OCI-LY1 (cell line): ENCODE results near the gene TIMM44.

ENCODE experiments used
- H2AFZ ChIP-seq: fragments of 200-600 bp; sonication (generic), shearing (Covaris generic); 2 replicates; pipeline ENCODE4 v1.6.0; 2014; ENCODE audit warnings: antibody characterized with exemption, mild to moderate bottlenecking, low read length
- H3F3A ChIP-seq: fragments of 200-600 bp; sonication (generic), shearing (Covaris generic); 2 replicates; pipeline ENCODE4 v1.6.0; 2014; ENCODE audit warnings: mild to moderate bottlenecking, antibody characterized with exemption, low read length, moderate library complexity; ENCODE audit not compliant: insufficient read depth
- H3K27ac ChIP-seq: fragments of 200-600 bp; sonication (generic); 2 replicates; pipeline ENCODE4 v1.5.1; 2014; ENCODE audit warnings: low read length, mixed run types, mild to moderate bottlenecking, low read depth; ENCODE audit not compliant: poor library complexity, severe bottlenecking
- H3K27me3 ChIP-seq: fragments of 200-600 bp; sonication (generic); 2 replicates; pipeline ENCODE4 v1.6.0; 2014; ENCODE audit warnings: antibody characterized with exemption, mild to moderate bottlenecking, low read length, moderate library complexity; ENCODE audit not compliant: insufficient read depth
- H3K36me3 ChIP-seq: fragments of 200-600 bp; sonication (generic); 2 replicates; pipeline ENCODE4 v1.6.1; 2014; ENCODE audit warnings: mild to moderate bottlenecking, antibody characterized with exemption, low read length, moderate library complexity, mixed read lengths; ENCODE audit not compliant: insufficient read depth
- H3K4me1 ChIP-seq: fragments of 200-600 bp; sonication (generic); 2 replicates; pipeline ENCODE4 v1.5.1; 2014; ENCODE audit warnings: mild to moderate bottlenecking, low read length, moderate library complexity; ENCODE audit not compliant: insufficient read depth, severe bottlenecking
- H3K4me2 ChIP-seq: fragments of 200-600 bp; sonication (generic), shearing (Covaris generic); 2 replicates; pipeline ENCODE4 v1.6.1; 2014; ENCODE audit warnings: low read length
- H3K4me3 ChIP-seq: fragments of 200-600 bp; sonication (generic); 2 replicates; pipeline ENCODE4 v1.5.1; 2014; ENCODE audit warnings: low read length, low read depth, mild to moderate bottlenecking, mixed read lengths; ENCODE audit not compliant: poor library complexity, severe bottlenecking
- H3K79me2 ChIP-seq: fragments of 200-600 bp; shearing (Covaris generic); 2 replicates; pipeline ENCODE4 v1.6.1; 2016; ENCODE audit warnings: mixed run types, low read length, mixed read lengths; ENCODE audit not compliant: insufficient read depth
- H3K9ac ChIP-seq: fragments of 200-600 bp; sonication (generic), shearing (Covaris generic); 2 replicates; pipeline ENCODE4 v1.6.1; 2014; ENCODE audit warnings: mild to moderate bottlenecking, low read length, mixed read lengths
- H3K9me2 ChIP-seq: fragments of 200-600 bp; sonication (generic), shearing (Covaris generic); 2 replicates; pipeline ENCODE4 v1.6.1; 2014; ENCODE audit warnings: low read depth, mild to moderate bottlenecking, low read length, mixed read lengths
- H3K9me3 ChIP-seq: fragments of 200-600 bp; shearing (Covaris generic); 2 replicates; pipeline ENCODE4 v1.6.1; 2014; ENCODE audit warnings: low read length, mixed read lengths
- H4K20me1 ChIP-seq: fragments of 200-600 bp; sonication (generic), shearing (Covaris generic); 2 replicates; pipeline ENCODE4 v1.6.0; 2016; ENCODE audit warnings: mild to moderate bottlenecking, low read length; ENCODE audit not compliant: insufficient read depth
- EZH2 ChIP-seq: fragments of 200-600 bp; sonication (generic), shearing (Covaris generic); IDR thresholded peaks from 2 replicates; pipeline ENCODE4 v1.8.0; 2017; ENCODE audit warnings: borderline replicate concordance, mixed run types, mild to moderate bottlenecking, antibody characterized with exemption, low read length, moderate library complexity, mixed read lengths
- TF ChIP-seq, protein P1 (sequence below): fragments of 200-600 bp; sonication (generic), shearing (Covaris generic); IDR thresholded peaks from 2 replicates; pipeline ENCODE4 v1.5.1; 2017; ENCODE audit warnings: mild to moderate bottlenecking, antibody characterized with exemption, low read length, moderate library complexity, mixed read lengths

Gene TIMM44

DNA sequence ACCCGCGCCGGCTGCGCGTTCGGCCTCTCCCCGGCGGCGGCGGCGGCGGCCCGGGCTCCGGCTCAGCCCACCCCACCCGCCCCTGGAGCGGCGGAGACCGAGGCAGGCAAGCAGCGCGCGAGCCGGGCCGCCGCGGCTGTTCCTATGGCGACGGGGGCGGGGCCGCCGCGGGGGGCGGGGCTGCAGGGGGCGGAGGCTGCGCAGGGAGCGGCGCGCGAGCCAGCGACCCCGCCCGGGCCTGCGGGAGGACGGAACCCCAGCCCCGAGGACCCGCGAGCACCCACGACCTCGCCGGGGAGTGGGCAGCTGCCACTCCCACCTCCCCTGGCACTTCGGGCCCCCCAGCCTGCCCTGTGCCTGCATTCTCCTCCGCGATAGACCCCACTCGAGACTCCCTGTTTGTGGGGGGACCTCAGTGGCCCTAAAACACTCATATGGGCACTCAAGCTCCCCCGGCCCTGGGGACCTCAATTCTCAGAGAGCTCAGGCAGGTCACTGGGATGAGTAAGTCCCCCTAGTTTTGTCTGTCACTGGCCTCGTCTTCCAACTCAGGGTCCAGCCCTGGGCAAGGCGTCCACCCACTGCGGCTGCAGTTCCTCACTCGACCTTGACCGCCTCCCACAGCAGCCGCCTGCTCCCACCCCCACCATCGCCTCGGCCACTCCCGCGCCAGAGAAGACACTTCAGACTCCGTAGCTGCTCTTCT is 17.3 kb downstream of the TIMM44 start, which contains the start of gene CTXN1:
TSS of gene CTXN1 (minus strand) at position 115 of the 706 bp plus-strand sequence. CDS start 597 bp downstream, outside the sequence.
- no peaks in the 10 kb centered on the region for H3K79me2 ChIP-seq
- peaks cover 16% of the 10 kb centered on the region for H3K4me1 ChIP-seq
- no peaks in the 10 kb centered on the region for H3K9me3 ChIP-seq
- peaks cover 25% of the 10 kb centered on the region for H3K36me3 ChIP-seq
- TF ChIP-seq EZH2 = no peak
- TF ChIP-seq, protein P1, sequence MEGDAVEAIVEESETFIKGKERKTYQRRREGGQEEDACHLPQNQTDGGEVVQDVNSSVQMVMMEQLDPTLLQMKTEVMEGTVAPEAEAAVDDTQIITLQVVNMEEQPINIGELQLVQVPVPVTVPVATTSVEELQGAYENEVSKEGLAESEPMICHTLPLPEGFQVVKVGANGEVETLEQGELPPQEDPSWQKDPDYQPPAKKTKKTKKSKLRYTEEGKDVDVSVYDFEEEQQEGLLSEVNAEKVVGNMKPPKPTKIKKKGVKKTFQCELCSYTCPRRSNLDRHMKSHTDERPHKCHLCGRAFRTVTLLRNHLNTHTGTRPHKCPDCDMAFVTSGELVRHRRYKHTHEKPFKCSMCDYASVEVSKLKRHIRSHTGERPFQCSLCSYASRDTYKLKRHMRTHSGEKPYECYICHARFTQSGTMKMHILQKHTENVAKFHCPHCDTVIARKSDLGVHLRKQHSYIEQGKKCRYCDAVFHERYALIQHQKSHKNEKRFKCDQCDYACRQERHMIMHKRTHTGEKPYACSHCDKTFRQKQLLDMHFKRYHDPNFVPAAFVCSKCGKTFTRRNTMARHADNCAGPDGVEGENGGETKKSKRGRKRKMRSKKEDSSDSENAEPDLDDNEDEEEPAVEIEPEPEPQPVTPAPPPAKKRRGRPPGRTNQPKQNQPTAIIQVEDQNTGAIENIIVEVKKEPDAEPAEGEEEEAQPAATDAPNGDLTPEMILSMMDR = no peak
- H3K4me3 ChIP-seq = peak within 1 kb of the TSS; percentile 58
- H3K4me2 ChIP-seq = peak within 1 kb of the TSS; percentile 77
- no peaks in the 10 kb centered on the region for H3F3A ChIP-seq
- H2AFZ ChIP-seq = no peak within 1 kb of the TSS
- no peaks in the 10 kb centered on the region for H4K20me1 ChIP-seq
- H3K9ac ChIP-seq = peak within 1 kb of the TSS; percentile 43; the same call in 1 of the 2 replicates
- no peaks in the 10 kb centered on the region; the same call in 1 of the 2 replicates for H3K27me3 ChIP-seq
- H3K9me2 ChIP-seq = no peaks in the 10 kb centered on the region
- H3K27ac ChIP-seq = no peak within 1 kb of the TSS

DNA sequence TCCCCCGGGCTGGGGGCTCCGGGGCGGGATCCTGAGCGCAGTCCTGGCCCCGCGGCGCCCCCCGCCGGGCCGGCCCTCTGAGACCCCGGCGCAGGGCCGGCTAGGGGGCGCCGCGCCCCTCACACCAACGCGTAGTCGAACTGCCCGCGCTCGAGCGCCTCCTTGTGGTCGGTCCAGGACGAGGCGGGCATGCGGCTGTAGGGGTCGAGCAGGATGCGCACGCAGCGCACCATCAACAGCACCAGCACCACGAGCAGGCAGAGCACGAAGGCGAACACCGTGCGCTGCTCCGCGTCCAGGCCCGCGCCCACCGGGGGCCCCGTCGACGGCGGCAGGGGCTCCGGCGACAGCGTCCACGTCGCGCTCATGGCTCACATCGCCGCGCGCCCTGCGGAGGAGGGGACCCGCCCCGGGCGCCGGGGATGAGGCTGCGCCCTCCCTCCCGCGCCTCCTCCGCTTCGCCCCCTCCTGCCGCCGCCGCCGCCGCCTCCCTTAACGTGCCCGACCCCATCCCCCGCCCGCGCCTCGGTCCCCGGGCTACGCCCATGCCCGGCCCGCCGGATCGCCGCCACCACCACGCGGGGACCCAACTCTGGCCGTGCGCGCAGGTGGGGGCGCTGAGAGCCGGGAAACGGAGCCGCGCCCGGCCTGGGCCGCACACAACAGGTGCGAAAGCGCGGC is 18.2 kb downstream of the TIMM44 start:
- TF ChIP-seq, protein P1 = peak; percentile 87
- TF ChIP-seq EZH2 = no peak
- Histone ChIP-seq H3F3A (no peaks in the 10 kb centered on the region), H4K20me1 (no peaks in the 10 kb centered on the region), H3K27me3 (no peaks in the 10 kb centered on the region; the same call in 1 of the 2 replicates), H3K36me3 (peaks cover 17% of the 10 kb centered on the region), H3K4me1 (peaks cover 20% of the 10 kb centered on the region), H2AFZ (no peak overlapping the region), H3K4me2 (peak overlapping the region; percentile 77), H3K9ac (peak overlapping the region; percentile 43; the same call in 1 of the 2 replicates), H3K9me2 (no peaks in the 10 kb centered on the region), H3K27ac (no peak overlapping the region), H3K9me3 (no peaks in the 10 kb centered on the region), H3K4me3 (peak overlapping the region; percentile 58), H3K79me2 (no peaks in the 10 kb centered on the region)

DNA sequence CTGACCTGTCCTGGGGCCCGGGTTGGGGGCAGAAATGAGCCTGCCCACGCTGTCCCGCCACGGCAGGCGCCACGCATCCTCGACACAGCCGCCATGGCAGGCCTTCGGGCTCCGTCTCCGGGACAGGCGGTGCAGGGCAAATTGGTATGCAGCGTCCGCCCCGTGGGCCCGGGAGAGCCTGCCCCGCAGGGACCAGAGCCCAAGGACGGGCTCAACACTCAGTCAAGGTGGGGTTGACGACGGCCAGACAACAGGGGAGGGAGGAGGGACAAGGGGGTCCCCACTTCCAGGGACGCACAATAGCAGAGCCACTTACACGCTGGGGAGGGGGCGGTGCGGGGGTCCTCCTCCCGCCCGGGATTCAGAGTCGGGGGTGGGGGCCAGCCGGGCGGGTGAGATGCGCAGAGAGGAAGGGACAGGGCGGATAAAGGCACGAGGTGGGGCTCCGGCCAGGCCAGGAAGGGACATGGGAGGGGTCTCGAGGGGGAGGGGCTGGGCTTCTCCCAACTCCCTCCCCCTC is 18.8 kb downstream of the TIMM44 start:
- peaks cover 17% of the 10 kb centered on the region for H3K36me3 ChIP-seq
- H2AFZ ChIP-seq = no peak overlapping the region
- H3K9ac ChIP-seq = no peak overlapping the region
- H3K4me3 ChIP-seq = no peak overlapping the region
- no peaks in the 10 kb centered on the region; the same call in 1 of the 2 replicates for H3K27me3 ChIP-seq
- no peaks in the 10 kb centered on the region for H3K79me2 ChIP-seq
- H3K9me3 ChIP-seq = no peaks in the 10 kb centered on the region
- H3K4me1 ChIP-seq = peaks cover 22% of the 10 kb centered on the region
- no peaks in the 10 kb centered on the region for H4K20me1 ChIP-seq
- H3K9me2 ChIP-seq = no peaks in the 10 kb centered on the region
- H3K27ac ChIP-seq = no peak overlapping the region
- no peaks in the 10 kb centered on the region for H3F3A ChIP-seq
- H3K4me2 ChIP-seq = peak overlapping the region; percentile 77
- TF ChIP-seq EZH2 = no peak
- TF ChIP-seq, protein P1 = no peak
